ENCODE measurements around the gene PDPK1.

The PDPK1 gene

GRCh38 chr16:2499890-2500429 is 37.9 kb upstream of the PDPK1 start:
- no peak overlapping the region for H3K4me3 ChIP-seq (ENCODE audit: control insufficient read depth, low read depth, low read length)
- TF ChIP-seq CTCF (conservative IDR thresholded peaks at IDR 0.05; ENCODE audit: control insufficient read depth, insufficient read depth, low read depth, low read length), result no peak

GRCh38 chr16:2500430-2500917 is 37.3 kb upstream of the PDPK1 start:
- no peak for DNase-seq (ENCODE audit: low read depth)
- no peak overlapping the region for H3K4me3 ChIP-seq (ENCODE audit: control insufficient read depth, low read depth, low read length)
- peak; percentile 4 for TF ChIP-seq CTCF (conservative IDR thresholded peaks at IDR 0.05; ENCODE audit: control insufficient read depth, insufficient read depth, low read depth, low read length)

More at GRCh38 chr16:2499890-2500429, 37.9 kb upstream of the PDPK1 start:
- no peak for DNase-seq (ENCODE audit: low read depth)

- peak; percentile 92 for TF ChIP-seq CTCF (conservative IDR thresholded peaks at IDR 0.05; ENCODE audit: control insufficient read depth, insufficient read depth, low read depth, low read length)
- DNase-seq (ENCODE audit: low read depth), result peak; percentile 67
- no peak overlapping the region for H3K4me3 ChIP-seq (ENCODE audit: control insufficient read depth, low read depth, low read length)
These were observed 36.7 kb upstream of the PDPK1 start for GRCh38 chr16:2500918-2501750.

- H3K4me3 ChIP-seq (ENCODE audit: control insufficient read depth, low read depth, low read length), result no peak overlapping the region
- TF ChIP-seq CTCF (conservative IDR thresholded peaks at IDR 0.05; ENCODE audit: control insufficient read depth, insufficient read depth, low read depth, low read length), result no peak
- DNase-seq (ENCODE audit: low read depth), result no peak
These were observed 35.6 kb upstream of the PDPK1 start for GRCh38 chr16:2501946-2502895.

GRCh38 chr16:2505695-2506094 is 32.1 kb upstream of the PDPK1 start:
- H3K4me3 ChIP-seq (ENCODE audit: control insufficient read depth, low read depth, low read length), result no peak overlapping the region
- no peak for DNase-seq (ENCODE audit: low read depth)
- TF ChIP-seq CTCF (conservative IDR thresholded peaks at IDR 0.05; ENCODE audit: control insufficient read depth, insufficient read depth, low read depth, low read length), result no peak

GRCh38 chr16:2507052-2507659 is 30.7 kb upstream of the PDPK1 start:
- TF ChIP-seq CTCF (conservative IDR thresholded peaks at IDR 0.05; ENCODE audit: control insufficient read depth, insufficient read depth, low read depth, low read length), result no peak
- DNase-seq (ENCODE audit: low read depth), result no peak
- H3K4me3 ChIP-seq (ENCODE audit: control insufficient read depth, low read depth, low read length), result no peak overlapping the region
